ENCODE results near the gene SND1.

DNA sequence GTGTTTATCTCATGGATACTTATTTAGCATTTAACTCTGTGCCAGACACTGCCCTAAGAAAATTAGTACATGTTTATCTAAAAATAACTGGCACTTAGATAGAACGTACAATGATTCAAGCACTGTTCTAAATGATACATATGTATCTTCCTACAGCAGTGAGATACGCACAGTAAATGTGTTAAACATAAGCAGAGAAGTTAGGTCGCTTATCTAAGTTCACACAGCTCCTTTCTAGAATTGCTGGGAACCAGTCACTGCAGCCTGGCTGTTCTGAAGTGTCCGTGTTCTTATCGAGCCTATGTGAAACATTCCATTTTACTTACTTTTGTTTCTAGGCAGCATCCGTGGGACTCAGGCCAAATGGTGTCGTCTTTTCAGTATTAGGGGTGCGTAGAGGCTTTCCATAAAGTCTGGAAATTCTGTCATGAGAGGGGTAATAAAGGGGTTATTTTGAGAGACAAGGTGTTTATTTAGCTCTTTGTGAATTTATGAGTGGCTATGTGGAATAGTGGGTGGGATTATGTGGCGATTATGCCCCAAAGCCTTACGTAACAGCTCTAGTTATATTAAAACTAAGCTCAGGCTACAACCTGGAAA, 186.9 kb downstream of the SND1 start:
- TF ChIP-seq, protein P1, sequence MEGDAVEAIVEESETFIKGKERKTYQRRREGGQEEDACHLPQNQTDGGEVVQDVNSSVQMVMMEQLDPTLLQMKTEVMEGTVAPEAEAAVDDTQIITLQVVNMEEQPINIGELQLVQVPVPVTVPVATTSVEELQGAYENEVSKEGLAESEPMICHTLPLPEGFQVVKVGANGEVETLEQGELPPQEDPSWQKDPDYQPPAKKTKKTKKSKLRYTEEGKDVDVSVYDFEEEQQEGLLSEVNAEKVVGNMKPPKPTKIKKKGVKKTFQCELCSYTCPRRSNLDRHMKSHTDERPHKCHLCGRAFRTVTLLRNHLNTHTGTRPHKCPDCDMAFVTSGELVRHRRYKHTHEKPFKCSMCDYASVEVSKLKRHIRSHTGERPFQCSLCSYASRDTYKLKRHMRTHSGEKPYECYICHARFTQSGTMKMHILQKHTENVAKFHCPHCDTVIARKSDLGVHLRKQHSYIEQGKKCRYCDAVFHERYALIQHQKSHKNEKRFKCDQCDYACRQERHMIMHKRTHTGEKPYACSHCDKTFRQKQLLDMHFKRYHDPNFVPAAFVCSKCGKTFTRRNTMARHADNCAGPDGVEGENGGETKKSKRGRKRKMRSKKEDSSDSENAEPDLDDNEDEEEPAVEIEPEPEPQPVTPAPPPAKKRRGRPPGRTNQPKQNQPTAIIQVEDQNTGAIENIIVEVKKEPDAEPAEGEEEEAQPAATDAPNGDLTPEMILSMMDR (IDR thresholded peaks at IDR 0.05): no peak
- no peak for TF ChIP-seq POLR2A (IDR thresholded peaks at IDR 0.05)

All from right lobe of liver (tissue), 4 donors.